Germinal center (tissue), 1 donor: Measurements from ENCODE around the gene CHADL.
"Not testable (repeated sequence)": the region's sequence is repeated elsewhere in the genome, so short reads cannot be mapped to it uniquely, and the experiment has no call there.

ENCODE experiments used
- DNase-seq: peaks from one replicate; pipeline ENCODE4 v3.0.0; 2012; ENCODE audit warnings: mixed read lengths, low spot score

CHADL gene, protein sequence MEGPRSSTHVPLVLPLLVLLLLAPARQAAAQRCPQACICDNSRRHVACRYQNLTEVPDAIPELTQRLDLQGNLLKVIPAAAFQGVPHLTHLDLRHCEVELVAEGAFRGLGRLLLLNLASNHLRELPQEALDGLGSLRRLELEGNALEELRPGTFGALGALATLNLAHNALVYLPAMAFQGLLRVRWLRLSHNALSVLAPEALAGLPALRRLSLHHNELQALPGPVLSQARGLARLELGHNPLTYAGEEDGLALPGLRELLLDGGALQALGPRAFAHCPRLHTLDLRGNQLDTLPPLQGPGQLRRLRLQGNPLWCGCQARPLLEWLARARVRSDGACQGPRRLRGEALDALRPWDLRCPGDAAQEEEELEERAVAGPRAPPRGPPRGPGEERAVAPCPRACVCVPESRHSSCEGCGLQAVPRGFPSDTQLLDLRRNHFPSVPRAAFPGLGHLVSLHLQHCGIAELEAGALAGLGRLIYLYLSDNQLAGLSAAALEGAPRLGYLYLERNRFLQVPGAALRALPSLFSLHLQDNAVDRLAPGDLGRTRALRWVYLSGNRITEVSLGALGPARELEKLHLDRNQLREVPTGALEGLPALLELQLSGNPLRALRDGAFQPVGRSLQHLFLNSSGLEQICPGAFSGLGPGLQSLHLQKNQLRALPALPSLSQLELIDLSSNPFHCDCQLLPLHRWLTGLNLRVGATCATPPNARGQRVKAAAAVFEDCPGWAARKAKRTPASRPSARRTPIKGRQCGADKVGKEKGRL

DNA sequence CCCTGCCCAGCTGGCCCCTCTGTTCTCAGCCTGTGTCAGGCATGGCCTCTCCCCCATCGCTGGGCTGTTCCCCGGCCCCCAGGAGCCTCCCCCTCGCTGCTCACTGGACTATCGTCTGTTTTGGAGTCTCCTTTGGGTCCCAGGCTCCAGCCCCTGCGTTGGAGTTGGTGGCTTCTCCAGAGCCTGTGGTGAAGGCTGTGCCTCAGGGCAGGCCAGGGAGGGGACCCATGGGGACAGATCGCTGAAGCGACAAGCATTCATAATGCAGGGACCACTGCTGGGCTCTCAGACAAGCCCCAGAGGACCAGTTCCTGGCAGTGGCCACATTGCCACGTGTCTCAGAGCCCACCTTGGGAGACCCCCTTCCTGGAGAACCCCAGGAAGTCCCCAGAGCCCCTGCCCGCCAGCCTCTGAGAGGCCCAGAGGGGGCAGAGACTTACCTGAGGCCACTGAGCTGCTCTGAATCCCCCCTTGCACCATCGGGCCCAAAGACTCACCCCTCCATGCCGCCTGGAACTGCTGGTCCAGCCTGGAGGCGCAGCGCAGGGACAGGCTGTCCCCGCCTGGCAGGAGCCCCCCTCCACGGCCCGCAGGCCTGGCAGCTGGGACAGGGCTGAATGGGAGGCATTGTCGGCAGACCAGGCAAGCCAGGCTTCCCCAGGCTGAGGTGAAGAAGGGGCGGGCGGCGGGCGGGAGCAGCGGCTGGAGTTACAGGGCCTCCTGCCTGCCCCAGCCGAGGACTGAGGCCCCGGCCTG is at the start of gene CHADL:
Gene CHADL, minus strand, starts transcription at position 555 of the 756 bp plus-strand sequence. Its CDS starts 50 bp downstream, at position 505.
- DNase-seq, result no peak

GRCh38 chr22:41289671-41290070 is 48.9 kb upstream of the CHADL start:
- no peak for DNase-seq

- no peak for DNase-seq
These were observed 47.7 kb upstream of the CHADL start for GRCh38 chr22:41288245-41288946.

DNA sequence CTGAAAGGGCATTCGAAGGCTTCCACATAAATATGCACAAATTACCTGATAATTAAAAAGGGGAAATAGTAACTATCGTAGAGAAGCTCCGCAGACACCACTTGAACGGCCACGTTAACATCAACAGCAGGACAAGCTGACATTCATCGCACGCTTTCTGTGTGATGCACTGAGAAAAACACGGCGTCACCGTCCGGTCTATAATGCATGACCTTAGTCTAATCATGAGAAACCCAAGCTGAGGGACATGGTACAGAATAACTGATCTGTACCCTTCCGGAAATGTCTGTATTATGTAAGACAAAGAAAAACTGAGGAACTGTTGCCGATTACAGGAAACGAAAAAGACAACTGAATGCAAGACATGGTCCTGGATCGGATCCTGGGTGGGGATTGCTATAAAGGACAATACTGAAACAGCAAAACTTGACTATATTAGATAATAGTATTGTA is 45.9 kb upstream of the CHADL start:
- peak; percentile 55 for DNase-seq

DNA sequence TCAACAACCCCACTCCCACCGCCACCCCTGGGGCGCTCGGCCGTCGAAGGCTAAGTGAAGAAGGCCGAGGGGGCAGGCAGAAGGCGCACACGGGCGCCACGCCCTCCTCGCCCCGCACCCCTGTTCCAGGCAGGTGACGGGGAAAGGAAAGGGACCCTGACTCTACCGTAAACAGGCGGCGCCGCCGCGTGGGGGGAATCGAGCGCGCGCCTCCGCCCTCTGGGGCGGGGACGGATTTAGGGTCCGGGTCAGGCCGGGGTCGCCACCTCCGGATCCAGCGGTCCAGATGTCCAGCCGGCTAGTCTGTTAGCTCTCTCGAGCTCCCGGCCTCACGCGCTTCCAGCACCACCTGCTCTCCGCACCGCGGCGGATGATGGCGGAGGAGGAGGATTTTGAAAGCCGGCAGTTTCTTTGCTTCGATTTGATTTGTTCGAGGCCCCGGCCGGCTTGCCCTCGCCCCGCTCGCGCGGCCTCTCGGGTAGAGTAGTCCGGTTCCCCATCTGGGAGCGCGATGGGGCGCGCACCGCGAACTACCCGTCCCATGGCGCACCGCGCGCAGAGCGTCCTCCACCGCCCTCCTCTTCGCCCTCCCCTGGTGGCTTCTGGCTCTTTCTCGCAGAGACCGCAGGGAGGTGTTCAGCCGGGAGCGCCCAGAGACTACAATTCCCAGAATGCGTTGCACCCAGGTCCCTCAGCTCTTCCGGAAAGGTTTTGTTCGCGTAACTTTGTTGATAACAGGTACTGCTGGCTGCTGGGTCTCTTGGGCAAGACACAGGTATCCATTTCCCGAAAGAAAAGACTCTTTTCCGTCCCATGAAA is 45.3 kb upstream of the CHADL start, which contains the start of gene RANGAP1:
Gene RANGAP1, minus strand, starts transcription at position 368 of the 819 bp plus-strand sequence. CDS start 5,143 bp downstream, outside the sequence.
- peak; percentile 98 for DNase-seq

DNA sequence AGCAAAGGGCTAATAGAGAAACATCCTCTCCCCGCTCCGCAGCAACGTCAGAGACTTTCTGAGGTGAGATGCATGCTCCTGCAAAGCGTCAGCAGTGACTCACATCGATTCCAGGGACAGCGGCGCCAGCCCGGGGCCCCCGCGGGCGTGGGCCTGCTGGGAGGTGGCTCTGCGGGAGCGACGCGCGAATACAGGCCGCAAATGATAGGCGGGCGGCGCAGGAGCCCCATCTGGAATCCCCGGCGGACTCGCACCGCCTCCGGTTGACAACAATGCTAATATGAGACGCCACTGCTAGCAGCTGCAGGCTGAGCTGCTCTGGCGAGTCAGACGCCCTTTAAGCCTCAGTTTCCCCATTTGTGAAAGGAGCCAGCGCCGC is 44.7 kb upstream of the CHADL start:
- peak; percentile 60 for DNase-seq

- no peak for DNase-seq
These were observed 43.7 kb upstream of the CHADL start for GRCh38 chr22:41284465-41284864.

DNA sequence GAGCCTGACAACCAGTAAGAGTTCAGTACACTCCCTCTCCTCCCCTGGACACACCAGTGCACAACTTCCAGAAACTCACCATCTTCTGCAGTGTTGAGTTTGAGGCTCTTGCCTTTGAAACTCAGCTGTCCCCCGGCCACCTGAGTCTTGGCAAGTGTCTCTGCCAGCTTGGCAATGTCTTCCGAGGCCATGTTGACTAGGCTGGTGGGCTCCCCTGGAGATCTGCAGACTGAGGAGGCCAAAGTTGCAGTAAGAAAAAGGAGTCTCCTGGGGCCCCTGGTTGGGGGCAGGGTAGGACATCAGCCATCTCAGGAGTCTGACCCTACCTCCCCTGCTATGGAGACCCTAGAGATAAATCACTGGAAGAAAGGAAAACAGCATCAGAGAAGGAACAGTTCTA is 40.1 kb upstream of the CHADL start:
- no peak for DNase-seq

DNA sequence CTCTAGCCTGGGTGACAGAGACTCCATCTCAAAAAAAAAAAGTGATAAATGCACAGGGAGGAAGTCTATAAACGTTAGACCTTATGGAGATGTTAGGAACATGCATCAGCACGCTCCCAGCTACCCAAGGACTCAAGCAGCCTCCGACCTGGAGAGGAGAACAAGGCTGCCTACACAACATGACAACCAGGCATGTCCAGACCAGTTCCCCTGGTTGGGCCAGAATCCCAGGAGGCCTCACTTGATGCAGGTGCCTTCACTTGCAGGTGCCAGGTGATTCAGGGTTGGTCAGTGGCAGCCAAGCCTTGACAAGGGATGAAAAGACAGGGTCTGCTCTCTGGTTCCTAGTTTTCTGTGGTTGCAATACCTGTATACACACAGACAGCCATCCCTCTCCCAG is 39.3 kb upstream of the CHADL start:
- no peak for DNase-seq

DNA sequence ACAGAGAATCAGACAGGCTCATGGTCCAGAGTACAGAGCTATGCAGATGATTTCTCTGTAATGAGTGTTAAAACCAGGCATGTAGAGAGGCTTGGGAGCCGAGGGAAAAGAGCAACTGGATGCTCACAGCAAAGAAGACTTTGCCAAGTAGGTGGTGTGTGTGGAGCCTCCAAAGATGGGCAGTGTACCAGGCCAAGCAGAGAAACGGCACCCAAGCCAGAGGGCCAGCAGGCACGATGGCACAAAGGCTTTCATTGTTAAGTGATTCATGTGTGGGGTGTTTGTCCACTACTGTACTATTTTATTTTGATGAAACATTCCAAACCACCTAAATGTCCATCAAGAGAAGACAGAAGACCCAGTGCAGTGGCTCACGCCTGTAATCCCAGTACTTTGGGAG is 34.1 kb upstream of the CHADL start:
- no peak for DNase-seq

DNA sequence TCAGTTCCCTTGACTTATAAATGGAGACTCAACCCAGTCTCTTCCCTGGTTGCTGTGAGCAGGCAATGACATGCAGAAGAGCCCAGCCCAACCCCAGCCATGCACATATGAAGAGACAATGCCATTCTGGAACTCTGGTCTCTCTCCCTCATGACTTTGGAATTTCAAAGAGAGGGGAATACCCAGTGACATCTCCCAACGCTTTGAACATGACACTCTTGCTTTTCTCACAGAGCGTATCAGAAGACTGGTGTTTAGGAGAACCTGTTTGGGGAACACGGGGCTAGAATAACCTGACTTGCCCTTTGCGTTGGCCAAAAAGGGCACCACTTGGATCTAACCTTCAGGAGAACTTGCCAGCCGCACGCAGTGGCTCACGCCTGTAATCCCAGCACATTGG is 32.4 kb upstream of the CHADL start:
- DNase-seq, result no peak

- no peak for DNase-seq
These were observed 31.1 kb upstream of the CHADL start for GRCh38 chr22:41271787-41272186.

DNA sequence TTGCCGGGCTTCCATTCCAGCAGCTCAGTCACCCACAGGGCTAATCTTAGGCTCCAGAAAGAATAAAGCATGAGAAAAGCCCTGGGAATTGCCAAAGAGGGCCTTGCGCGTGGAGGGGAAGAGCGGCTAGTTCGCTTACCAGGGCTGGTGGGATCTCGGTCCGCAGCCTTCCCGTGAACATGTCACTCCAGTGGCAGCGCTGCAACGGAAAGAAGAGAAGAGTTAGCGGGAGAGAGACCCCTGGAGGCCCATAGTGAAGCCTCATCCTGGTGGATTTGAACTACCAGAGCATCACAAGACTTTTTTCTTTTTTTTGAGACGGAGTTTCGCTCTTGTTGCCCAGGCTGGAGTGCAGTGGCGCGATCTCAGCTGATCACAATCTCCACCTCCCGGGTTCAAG is 27.2 kb upstream of the CHADL start:
- DNase-seq, result no peak

- no peak for DNase-seq
These were observed 23.7 kb upstream of the CHADL start for GRCh38 chr22:41264408-41264941.

DNA sequence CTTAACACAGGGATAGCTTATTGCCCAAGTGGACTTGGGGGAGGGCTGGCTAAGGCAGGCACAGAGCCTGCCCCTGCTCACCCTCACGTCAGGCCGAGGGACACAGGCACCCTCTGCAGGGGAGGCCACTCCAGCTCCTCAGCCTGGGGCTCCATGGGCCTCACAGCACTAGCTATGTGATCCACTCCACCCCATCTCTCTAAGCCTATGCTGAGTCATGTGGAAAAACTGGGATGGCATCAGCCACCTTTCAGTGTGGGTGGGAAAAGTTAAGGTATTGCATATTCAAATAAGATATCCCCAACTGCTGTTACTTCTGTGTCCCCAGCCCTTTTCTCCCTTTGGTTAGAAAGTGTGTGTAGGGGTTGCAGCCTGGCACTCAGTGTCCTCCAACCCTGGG is 23.0 kb upstream of the CHADL start:
- no peak for DNase-seq

GRCh38 chr22:41262250-41262765 is 21.6 kb upstream of the CHADL start:
- DNase-seq, result no peak

DNA sequence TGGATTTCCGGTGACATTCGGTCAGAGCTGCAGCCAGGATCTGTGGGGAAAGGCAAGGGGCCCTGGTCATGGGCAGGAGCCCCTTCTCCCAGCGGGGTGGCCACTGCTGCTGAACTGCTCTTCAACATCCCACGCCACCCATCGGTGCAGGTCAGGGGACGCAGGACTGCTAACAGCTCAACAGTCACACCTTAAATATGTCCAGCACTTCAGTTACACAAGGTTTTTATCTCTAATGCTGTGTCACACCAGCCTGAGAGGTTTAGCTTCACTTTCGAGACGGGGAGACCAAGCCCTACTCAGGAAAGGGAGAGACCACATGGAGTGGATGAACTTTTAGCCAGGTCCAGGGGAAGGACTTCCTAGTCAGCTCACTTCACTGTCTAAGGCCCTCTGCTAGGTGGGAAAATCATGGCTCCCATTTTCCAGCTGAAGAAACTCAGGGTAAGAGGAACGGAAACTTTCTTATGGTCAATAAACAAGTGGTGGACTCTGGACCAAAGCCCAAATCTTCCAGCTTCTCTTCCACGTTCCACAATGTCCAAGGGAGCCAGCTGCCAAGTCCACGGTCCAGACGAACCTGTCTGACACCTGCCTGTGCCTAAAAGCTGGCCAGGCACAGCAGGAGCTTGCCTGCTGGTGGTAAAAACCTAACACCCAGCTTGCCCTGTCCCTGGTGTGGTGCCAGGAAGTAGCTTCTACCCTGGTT is 21.0 kb upstream of the CHADL start:
- no peak for DNase-seq

DNA sequence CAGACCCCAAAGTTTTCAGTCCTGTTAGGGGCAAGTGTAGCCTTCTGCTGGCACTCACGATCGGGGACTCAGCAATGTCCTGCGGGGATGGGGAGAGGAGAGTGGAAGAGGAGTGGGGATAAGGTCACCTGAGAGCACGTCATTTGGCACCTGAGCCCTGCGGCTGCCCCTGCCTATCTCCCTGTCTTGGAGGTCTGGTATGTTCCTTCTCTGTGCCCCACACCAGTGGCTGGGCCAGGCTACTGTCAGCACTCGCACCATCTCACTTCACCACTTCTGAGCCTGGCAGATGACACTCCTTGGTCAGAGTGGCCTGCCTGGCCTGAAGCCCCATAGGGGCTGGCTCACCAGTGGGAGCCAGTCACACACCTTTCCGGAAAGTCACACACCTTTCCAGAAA is 20.1 kb upstream of the CHADL start:
- no peak for DNase-seq

- DNase-seq, result not testable (repeated sequence)
These were observed 19.0 kb upstream of the CHADL start for GRCh38 chr22:41259756-41260155.

DNA sequence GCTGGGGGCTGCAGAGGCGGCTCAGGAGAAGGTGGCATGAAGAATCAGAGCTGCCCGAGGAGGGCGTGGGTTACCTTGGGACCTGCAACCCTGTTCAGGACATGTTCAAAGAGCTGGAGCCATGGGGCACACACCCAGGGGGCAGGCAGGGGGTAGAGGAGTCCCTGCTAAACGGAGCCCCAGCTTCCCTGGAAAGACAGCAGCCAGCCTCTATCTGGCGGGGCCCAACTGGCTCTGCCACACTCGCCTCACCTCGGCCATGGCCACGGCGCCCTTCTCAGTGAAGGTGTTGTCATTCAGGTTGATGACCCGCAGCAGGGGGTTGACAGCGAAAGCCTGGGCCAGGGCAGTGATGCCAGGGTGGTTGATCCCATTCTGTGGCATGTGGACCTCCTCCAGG is 17.0 kb upstream of the CHADL start:
- no peak for DNase-seq
